Measurements from ENCODE around the gene PSMC1.

DNA sequence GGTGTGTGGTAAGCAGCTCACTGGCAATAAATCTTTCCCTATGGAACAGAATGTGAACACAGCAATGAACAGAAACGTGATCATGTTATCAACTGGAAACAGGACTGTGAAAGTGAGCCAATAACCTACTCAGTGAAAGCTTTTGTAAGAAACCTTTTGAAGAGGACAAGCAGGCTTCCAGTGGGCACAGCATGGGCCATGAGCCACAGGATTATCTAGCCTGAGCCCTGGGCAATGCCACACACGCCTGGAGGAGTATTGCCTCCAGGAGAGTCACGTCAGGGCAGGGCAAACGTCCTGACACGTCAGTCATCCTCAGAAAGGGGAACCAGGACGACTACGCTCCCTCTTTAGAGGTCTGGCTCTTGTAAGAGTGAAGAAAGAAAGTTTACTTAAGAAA is 43.1 kb downstream of the PSMC1 start:
- TF ChIP-seq POLR2A (IDR thresholded peaks at IDR 0.05; ENCODE audit: low read depth, low read length) (no peak), HCFC1 (IDR thresholded peaks at IDR 0.05; ENCODE audit: low read length) (no peak), TCF12 (IDR thresholded peaks at IDR 0.05; ENCODE audit: low read depth, low read length) (no peak), NFYB (IDR thresholded peaks at IDR 0.05; ENCODE audit: insufficient read depth, low read depth, low read length) (no peak), PAX8 (IDR thresholded peaks at IDR 0.05) (no peak), SPI1 (IDR thresholded peaks at IDR 0.05; ENCODE audit: borderline replicate concordance, insufficient read depth, low read depth, low read length) (no peak), BACH1 (IDR thresholded peaks at IDR 0.05; ENCODE audit: borderline replicate concordance) (no peak)
- TF ChIP-seq, protein P1, sequence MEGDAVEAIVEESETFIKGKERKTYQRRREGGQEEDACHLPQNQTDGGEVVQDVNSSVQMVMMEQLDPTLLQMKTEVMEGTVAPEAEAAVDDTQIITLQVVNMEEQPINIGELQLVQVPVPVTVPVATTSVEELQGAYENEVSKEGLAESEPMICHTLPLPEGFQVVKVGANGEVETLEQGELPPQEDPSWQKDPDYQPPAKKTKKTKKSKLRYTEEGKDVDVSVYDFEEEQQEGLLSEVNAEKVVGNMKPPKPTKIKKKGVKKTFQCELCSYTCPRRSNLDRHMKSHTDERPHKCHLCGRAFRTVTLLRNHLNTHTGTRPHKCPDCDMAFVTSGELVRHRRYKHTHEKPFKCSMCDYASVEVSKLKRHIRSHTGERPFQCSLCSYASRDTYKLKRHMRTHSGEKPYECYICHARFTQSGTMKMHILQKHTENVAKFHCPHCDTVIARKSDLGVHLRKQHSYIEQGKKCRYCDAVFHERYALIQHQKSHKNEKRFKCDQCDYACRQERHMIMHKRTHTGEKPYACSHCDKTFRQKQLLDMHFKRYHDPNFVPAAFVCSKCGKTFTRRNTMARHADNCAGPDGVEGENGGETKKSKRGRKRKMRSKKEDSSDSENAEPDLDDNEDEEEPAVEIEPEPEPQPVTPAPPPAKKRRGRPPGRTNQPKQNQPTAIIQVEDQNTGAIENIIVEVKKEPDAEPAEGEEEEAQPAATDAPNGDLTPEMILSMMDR (IDR thresholded peaks at IDR 0.05 in 2 of 3, conservative IDR thresholded peaks at IDR 0.05 in 1 of 3; ENCODE audit: control insufficient read depth in 2 of 3, extremely low read depth in 1 of 3, insufficient read depth in 1 of 3, low read depth in 3 of 3, low read length in 3 of 3): no peak
- TF ChIP-seq, protein P2, sequence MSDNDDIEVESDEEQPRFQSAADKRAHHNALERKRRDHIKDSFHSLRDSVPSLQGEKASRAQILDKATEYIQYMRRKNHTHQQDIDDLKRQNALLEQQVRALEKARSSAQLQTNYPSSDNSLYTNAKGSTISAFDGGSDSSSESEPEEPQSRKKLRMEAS (IDR thresholded peaks at IDR 0.05; ENCODE audit: low read depth, low read length): no peak
- TF ChIP-seq, protein P3, sequence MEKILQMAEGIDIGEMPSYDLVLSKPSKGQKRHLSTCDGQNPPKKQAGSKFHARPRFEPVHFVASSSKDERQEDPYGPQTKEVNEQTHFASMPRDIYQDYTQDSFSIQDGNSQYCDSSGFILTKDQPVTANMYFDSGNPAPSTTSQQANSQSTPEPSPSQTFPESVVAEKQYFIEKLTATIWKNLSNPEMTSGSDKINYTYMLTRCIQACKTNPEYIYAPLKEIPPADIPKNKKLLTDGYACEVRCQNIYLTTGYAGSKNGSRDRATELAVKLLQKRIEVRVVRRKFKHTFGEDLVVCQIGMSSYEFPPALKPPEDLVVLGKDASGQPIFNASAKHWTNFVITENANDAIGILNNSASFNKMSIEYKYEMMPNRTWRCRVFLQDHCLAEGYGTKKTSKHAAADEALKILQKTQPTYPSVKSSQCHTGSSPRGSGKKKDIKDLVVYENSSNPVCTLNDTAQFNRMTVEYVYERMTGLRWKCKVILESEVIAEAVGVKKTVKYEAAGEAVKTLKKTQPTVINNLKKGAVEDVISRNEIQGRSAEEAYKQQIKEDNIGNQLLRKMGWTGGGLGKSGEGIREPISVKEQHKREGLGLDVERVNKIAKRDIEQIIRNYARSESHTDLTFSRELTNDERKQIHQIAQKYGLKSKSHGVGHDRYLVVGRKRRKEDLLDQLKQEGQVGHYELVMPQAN (conservative IDR thresholded peaks at IDR 0.05): no peak
- TF ChIP-seq, protein P4, sequence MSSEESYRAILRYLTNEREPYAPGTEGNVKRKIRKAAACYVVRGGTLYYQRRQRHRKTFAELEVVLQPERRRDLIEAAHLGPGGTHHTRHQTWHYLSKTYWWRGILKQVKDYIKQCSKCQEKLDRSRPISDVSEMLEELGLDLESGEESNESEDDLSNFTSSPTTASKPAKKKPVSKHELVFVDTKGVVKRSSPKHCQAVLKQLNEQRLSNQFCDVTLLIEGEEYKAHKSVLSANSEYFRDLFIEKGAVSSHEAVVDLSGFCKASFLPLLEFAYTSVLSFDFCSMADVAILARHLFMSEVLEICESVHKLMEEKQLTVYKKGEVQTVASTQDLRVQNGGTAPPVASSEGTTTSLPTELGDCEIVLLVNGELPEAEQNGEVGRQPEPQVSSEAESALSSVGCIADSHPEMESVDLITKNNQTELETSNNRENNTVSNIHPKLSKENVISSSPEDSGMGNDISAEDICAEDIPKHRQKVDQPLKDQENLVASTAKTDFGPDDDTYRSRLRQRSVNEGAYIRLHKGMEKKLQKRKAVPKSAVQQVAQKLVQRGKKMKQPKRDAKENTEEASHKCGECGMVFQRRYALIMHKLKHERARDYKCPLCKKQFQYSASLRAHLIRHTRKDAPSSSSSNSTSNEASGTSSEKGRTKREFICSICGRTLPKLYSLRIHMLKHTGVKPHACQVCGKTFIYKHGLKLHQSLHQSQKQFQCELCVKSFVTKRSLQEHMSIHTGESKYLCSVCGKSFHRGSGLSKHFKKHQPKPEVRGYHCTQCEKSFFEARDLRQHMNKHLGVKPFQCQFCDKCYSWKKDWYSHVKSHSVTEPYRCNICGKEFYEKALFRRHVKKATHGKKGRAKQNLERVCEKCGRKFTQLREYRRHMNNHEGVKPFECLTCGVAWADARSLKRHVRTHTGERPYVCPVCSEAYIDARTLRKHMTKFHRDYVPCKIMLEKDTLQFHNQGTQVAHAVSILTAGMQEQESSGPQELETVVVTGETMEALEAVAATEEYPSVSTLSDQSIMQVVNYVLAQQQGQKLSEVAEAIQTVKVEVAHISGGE (CRISPR knock-in tag; IDR thresholded peaks at IDR 0.05): no peak
